Coronary artery (tissue), 2 donors: ENCODE measurements around the gene PCGF1.
"Not testable (repeated sequence)": the region's sequence is repeated elsewhere in the genome, so short reads cannot be mapped to it uniquely, and the experiment has no call there.

Experiments
- DNase-seq: peaks from one replicate; pipeline ENCODE4 v3.0.0-alpha.2; 2017; ENCODE audit warnings: low spot score
- H3K27ac ChIP-seq, 2 donors: fragments of 200-600 bp; sonication (generic); one replicate each; pipeline ENCODE4 v1.5.1; 2016 to 2019
- H3K4me3 ChIP-seq: fragments of 200-600 bp; sonication (generic); 2 replicates; pipeline ENCODE4 v1.5.1; 2016; ENCODE audit warnings: mild to moderate bottlenecking, moderate library complexity
- TF ChIP-seq, protein P1 (sequence below): fragments of 200-600 bp; sonication (generic); IDR thresholded peaks from one replicate; pipeline ENCODE4 v1.5.1; 2019; ENCODE audit warnings: antibody characterized with exemption

The PCGF1 gene

GRCh38 chr2:74472945-74473258 is 34.6 kb downstream of the PCGF1 start:
- peak overlapping the region; percentile 81 for H3K4me3 ChIP-seq
- H3K27ac ChIP-seq: peak overlapping the region; percentile 78 to 92
- TF ChIP-seq, protein P1, sequence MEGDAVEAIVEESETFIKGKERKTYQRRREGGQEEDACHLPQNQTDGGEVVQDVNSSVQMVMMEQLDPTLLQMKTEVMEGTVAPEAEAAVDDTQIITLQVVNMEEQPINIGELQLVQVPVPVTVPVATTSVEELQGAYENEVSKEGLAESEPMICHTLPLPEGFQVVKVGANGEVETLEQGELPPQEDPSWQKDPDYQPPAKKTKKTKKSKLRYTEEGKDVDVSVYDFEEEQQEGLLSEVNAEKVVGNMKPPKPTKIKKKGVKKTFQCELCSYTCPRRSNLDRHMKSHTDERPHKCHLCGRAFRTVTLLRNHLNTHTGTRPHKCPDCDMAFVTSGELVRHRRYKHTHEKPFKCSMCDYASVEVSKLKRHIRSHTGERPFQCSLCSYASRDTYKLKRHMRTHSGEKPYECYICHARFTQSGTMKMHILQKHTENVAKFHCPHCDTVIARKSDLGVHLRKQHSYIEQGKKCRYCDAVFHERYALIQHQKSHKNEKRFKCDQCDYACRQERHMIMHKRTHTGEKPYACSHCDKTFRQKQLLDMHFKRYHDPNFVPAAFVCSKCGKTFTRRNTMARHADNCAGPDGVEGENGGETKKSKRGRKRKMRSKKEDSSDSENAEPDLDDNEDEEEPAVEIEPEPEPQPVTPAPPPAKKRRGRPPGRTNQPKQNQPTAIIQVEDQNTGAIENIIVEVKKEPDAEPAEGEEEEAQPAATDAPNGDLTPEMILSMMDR: no peak
- no peak for DNase-seq

DNA sequence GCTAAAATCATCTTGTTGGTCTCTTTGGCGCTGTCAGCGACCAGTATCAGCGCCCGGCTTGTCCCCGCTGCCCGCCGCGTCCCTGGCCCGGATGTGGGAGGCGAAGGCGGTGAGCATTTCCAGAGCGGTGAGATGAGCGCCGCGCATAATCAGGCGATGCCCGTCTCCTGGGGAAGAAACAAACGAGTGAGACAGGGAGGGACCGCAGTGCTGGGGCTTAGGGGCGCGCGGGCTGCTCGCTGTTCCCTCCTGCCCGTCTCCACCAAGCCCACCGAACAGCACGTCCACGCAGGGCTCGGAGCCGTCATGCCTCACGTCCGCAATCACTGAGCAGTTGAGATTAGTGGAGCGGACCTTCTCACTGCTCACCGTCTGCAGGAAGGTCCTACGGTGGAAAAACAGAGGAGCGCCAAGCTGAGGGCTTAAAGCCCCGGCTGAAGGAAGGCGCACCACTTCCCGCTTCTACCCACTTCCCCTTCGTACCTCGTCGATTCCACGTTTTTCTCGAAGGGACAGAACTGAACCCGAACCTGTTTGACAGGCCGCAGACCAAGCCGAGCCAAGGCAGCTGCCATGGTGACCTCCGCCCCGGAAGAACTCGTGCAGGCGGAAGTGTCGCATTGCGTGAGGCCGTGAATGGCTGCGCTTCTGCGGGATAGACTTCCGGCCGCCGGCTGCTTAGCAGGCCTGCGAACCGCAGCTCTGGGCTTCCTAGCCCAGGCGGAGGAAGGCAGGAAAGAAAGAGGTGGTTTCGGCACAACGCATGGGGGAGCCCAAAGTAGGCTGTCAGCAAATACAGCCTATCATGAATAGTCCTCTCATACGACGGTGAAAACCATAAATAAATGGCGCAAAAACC is 35.2 kb downstream of the PCGF1 start, which contains the start of gene MRPL53:
TSS of gene MRPL53 (minus strand) at position 595 of the 859 bp plus-strand sequence. CDS start at position 575, 20 bp downstream.
- peak; percentile 95 for DNase-seq
- H3K4me3 ChIP-seq: peak within 1 kb of the TSS; percentile 81
- TF ChIP-seq, protein P1: no peak
- H3K27ac ChIP-seq: peak within 1 kb of the TSS; percentile 78 to 92

DNA sequence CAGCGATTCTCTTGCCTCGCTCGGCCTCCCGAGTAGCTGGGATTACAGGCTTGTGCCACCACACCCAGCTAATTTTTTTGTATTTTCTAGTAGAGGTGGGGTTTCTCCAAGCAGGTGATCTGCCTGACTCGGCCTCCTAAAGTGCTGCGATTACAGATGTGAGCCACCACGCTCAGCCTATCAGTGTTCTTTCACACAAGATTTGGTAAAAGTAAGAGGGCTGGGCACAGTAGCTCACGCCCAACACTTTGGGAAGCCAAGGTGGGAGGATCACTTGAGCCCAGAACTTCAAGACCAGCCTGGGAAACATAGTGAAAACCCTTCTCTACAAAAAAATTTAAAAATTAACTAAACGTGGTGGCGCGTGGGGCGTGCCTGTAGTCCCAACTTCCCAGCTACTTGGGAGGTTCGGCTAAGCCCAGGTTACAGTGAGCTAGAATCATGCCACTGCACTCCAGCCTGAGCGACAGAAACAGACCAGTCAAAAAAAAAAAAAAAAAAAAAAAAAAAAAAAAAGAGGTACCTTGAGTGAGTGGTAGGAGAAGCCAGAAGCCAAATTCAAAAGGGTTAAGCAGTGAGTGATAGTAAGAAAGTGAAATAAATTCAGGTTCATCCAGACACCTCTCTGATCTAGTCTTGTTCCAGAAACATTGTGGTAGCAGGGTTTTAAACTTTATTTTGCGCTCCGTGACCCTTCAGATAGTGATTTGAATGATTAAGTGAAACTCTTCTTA is 36.0 kb downstream of the PCGF1 start:
- TF ChIP-seq, protein P1: no peak
- no peak for DNase-seq
- Histone ChIP-seq H3K4me3 (peak overlapping the region; percentile 81), H3K27ac (peak overlapping the region; percentile 78 to 92)

DNA sequence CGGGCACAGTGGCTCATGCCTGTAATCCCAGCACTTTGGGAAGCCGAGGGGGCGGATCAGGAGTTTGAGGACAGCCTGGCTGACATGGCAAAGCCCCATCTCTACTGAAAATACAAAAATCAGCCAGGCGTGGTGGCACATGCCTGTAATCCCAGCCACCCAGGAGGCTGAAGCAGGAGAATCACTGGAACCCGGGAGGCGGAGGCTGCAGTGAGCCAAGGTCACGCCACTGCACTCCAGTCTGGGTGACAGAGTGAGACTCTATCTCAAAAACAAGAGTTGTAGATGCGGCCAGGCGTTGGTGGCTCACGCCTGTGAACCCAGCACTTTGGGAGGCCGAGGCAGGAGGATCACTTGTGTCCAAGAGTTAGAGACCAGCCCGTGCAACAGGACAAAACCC is 36.8 kb downstream of the PCGF1 start:
- H3K4me3 ChIP-seq, H3K27ac ChIP-seq: not testable (repeated sequence)

GRCh38 chr2:74464406-74464805 is 43.1 kb downstream of the PCGF1 start:
- TF ChIP-seq, protein P1: no peak
- peak overlapping the region; percentile 78 to 88 for H3K27ac ChIP-seq
- no peak for DNase-seq
- peak overlapping the region; percentile 92 for H3K4me3 ChIP-seq

More for the DNA sequence above, 36.8 kb downstream of the PCGF1 start:
- DNase-seq: not testable (repeated sequence)

GRCh38 chr2:74462786-74463105 is 44.7 kb downstream of the PCGF1 start:
- no peak for DNase-seq
- no peak overlapping the region for H3K27ac ChIP-seq
- TF ChIP-seq, protein P1: no peak
- H3K4me3 ChIP-seq: no peak overlapping the region

DNA sequence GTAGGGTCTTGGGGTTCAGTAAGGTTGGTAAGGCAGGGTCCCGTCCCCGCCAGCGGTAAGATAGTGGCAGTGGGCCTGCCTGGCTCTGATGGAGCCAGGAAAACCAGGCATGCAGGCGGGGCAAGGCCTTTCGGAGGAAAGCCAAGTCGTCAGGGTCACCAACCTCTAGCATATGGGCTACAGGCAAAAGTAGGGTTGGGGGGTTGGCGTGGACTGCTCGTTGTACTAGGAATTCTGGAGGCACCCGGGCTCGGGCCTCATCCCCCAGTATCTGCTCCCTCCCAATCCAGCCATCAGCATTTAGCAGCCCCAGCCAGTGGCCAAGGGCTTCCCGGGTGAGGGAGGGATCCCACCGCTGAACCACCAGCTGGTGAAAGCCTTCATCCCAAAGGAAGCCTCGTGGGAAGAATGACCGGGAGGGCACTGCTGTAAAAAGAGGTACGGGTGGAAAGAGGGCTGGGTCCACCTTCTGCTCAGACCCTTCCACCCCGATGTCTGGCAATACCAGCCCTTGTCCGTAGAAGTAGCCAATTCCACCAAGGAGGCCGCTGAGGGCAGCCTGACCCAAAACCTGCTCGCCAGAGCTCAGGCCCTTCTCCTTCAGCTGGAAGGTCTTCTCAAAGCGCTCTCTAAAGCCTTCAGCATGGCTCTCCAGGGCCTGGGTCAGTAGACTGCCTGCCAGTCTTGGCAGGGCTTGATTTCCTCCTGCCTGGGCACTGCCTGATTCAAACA is 45.3 kb downstream of the PCGF1 start:
- H3K4me3 ChIP-seq: no peak overlapping the region
- TF ChIP-seq, protein P1: no peak
- DNase-seq: no peak
- H3K27ac ChIP-seq: no peak overlapping the region
